Measurements from ENCODE around the gene WNT11.
A peak's percentile ranks its signal among the peaks of the same experiment; 100 is the strongest.

Gene WNT11

GRCh38 chr11:76237000-76237649 lies 30.8 kb upstream of the WNT11 start:
- DNase-seq, result no peak

- peak; percentile 53 for DNase-seq
These were observed 30.0 kb upstream of the WNT11 start for GRCh38 chr11:76236092-76236999.

- DNase-seq, result peak; percentile 86
These were observed 29.2 kb upstream of the WNT11 start for GRCh38 chr11:76235233-76236091.

- peak; percentile 48 for DNase-seq
These were observed 28.3 kb upstream of the WNT11 start for GRCh38 chr11:76234416-76235232.

GRCh38 chr11:76234021-76234415 lies 27.7 kb upstream of the WNT11 start:
- peak; percentile 17 for DNase-seq

- no peak for DNase-seq
These were observed 27.1 kb upstream of the WNT11 start for GRCh38 chr11:76233196-76233921.

GRCh38 chr11:76232026-76232665 lies 25.8 kb upstream of the WNT11 start:
- peak; percentile 70 for DNase-seq

- DNase-seq, result no peak
These were observed 24.9 kb upstream of the WNT11 start for GRCh38 chr11:76231121-76231738.

GRCh38 chr11:76230392-76230791 lies 24.1 kb upstream of the WNT11 start:
- no peak for DNase-seq

- no peak for DNase-seq
These were observed 23.5 kb upstream of the WNT11 start for GRCh38 chr11:76229690-76230240.

- no peak for DNase-seq
These were observed 22.5 kb upstream of the WNT11 start for GRCh38 chr11:76228875-76229149.

- no peak for DNase-seq
These were observed 22.0 kb upstream of the WNT11 start for GRCh38 chr11:76228071-76228874.

- no peak for DNase-seq
These were observed 20.3 kb upstream of the WNT11 start for GRCh38 chr11:76226626-76227025.

- no peak for DNase-seq
These were observed 18.9 kb upstream of the WNT11 start for GRCh38 chr11:76225122-76225611.

GRCh38 chr11:76224461-76225121 lies 18.3 kb upstream of the WNT11 start:
- DNase-seq, result no peak

- DNase-seq, result no peak
These were observed 15.1 kb upstream of the WNT11 start for GRCh38 chr11:76221365-76221764.

- no peak for DNase-seq
These were observed 12.9 kb upstream of the WNT11 start for GRCh38 chr11:76219243-76219642.

GRCh38 chr11:76218449-76219178 lies 12.3 kb upstream of the WNT11 start:
- DNase-seq, result no peak

Data from CD4-positive, alpha-beta T cell treated with Interleukin-6 for 4 hours (primary cell).